GM21529 (cell line): ENCODE measurements around the gene TIGD3.

Experiments
- ATAC-seq: cut with Tn5 transposase; IDR thresholded peaks from one replicate; pipeline ENCODE4 v1.9.1; 2021; ENCODE audit not compliant: unreplicated experiment

Gene TIGD3

GRCh38 chr11:65354265-65355012, at the start of gene TIGD3:
Gene TIGD3, plus strand, starts transcription at chr11:65354751. Its CDS starts 1,058 bp downstream, at chr11:65355809.
- ATAC-seq: peak; percentile 87

- ATAC-seq: no peak
Observed at GRCh38 chr11:65305501-65306268, 48.9 kb upstream of the TIGD3 start.

GRCh38 chr11:65307298-65308229, 47.0 kb upstream of the TIGD3 start:
- ATAC-seq: no peak

GRCh38 chr11:65308281-65308891, 46.2 kb upstream of the TIGD3 start:
- no peak for ATAC-seq

- no peak for ATAC-seq
Observed at GRCh38 chr11:65309006-65309405, 45.5 kb upstream of the TIGD3 start.

- no peak for ATAC-seq
Observed at GRCh38 chr11:65310215-65310614, 44.3 kb upstream of the TIGD3 start.

GRCh38 chr11:65310736-65311135, 43.8 kb upstream of the TIGD3 start:
- no peak for ATAC-seq

GRCh38 chr11:65311170-65311678, 43.3 kb upstream of the TIGD3 start:
- ATAC-seq: no peak

GRCh38 chr11:65314501-65315203, 39.9 kb upstream of the TIGD3 start, which contains the start of gene CDC42EP2:
Gene CDC42EP2, plus strand, starts transcription at chr11:65314866. Its CDS starts 6,033 bp downstream, at chr11:65320899.
- ATAC-seq: peak; percentile 79

GRCh38 chr11:65315204-65315865, 39.2 kb upstream of the TIGD3 start:
- ATAC-seq: no peak

GRCh38 chr11:65315866-65316226, 38.7 kb upstream of the TIGD3 start:
- no peak for ATAC-seq

GRCh38 chr11:65316227-65317024, 38.1 kb upstream of the TIGD3 start:
- no peak for ATAC-seq

GRCh38 chr11:65317025-65317786, 37.3 kb upstream of the TIGD3 start:
- no peak for ATAC-seq

GRCh38 chr11:65320386-65321075, 34.0 kb upstream of the TIGD3 start:
- ATAC-seq: no peak

- ATAC-seq: no peak
Observed at GRCh38 chr11:65321076-65321475, 33.5 kb upstream of the TIGD3 start.

GRCh38 chr11:65321828-65322485, 32.6 kb upstream of the TIGD3 start:
- no peak for ATAC-seq

GRCh38 chr11:65323813-65324212, 30.7 kb upstream of the TIGD3 start:
- no peak for ATAC-seq
